IMR-90 (cell line): ENCODE results near the gene RBM8A. TPM values are rescaled to one million over a fixed set of nuclear protein-coding genes. Genes with fewer than 3 reads are reported as not detected.

Source experiments
- ATAC-seq: fragments of 200-7000 bp; cut with Tn5 transposase; 2 replicates; pipeline ENCODE4 v1.9.1; 2020; ENCODE audit warnings: low read depth, mild to moderate bottlenecking, moderate library complexity
- BruUV-seq: library from RNA; stranded (reverse); fragments of 400-500 nt; replicated peaks from 2 replicates; lab custom pipeline; 2021; lab: Mats Ljungman, UMichigan
- CTCF ChIA-PET: fragments of 300-600 bp; formaldehyde crosslinking; extraction: SDS; loops from one replicate; lab custom pipeline; 2021; ENCODE audit warnings: antibody characterized with exemption; lab: Yijun Ruan, JAX
- POLR2A ChIA-PET: fragments of 300-600 bp; sonication (Branson Sonifier 250); formaldehyde crosslinking; loops from one replicate; lab custom pipeline; 2022; ENCODE audit warnings: antibody characterized with exemption; ENCODE audit not compliant: unreplicated experiment; lab: Charles Lee
- DNase-seq: peaks from one replicate; pipeline ENCODE4 v3.0.0; 2013
- H2AFZ ChIP-seq: replicated peaks from 2 replicates; pipeline ENCODE3; 2013; ENCODE audit warnings: low read length, mild to moderate bottlenecking; ENCODE audit not compliant: poor library complexity
- H2AK5ac ChIP-seq: 2 replicates; pipeline ENCODE4 v1.6.1; 2013; ENCODE audit warnings: low read depth, low read length, inconsistent platforms
- H2AK9ac ChIP-seq: replicated peaks from 2 replicates; pipeline ENCODE3; 2013; ENCODE audit warnings: mild to moderate bottlenecking, low read depth, low read length, moderate library complexity; ENCODE audit not compliant: poor library complexity
- H2BK120ac ChIP-seq: 2 replicates; pipeline ENCODE4 v1.6.1; 2013; ENCODE audit warnings: low read depth, low read length, inconsistent platforms
- H2BK15ac ChIP-seq: 3 replicates; pipeline ENCODE4 v1.6.1; 2013; ENCODE audit warnings: low read depth, low read length, inconsistent platforms
- H2BK20ac ChIP-seq: 2 replicates; pipeline ENCODE4 v1.6.1; 2013; ENCODE audit warnings: low read depth, mild to moderate bottlenecking, inconsistent platforms, low read length, moderate library complexity
- H2BK5ac ChIP-seq: 2 replicates; pipeline ENCODE4 v1.6.1; 2013; ENCODE audit warnings: mild to moderate bottlenecking, low read depth, low read length, inconsistent platforms; ENCODE audit not compliant: poor library complexity, severe bottlenecking
- H3K14ac ChIP-seq: replicated peaks from 2 replicates; pipeline ENCODE4 v1.6.1; 2013; ENCODE audit warnings: low read depth, low read length, inconsistent platforms
- H3K18ac ChIP-seq: 2 replicates; pipeline ENCODE4 v1.6.1; 2013; ENCODE audit warnings: low read depth, low read length, control low read depth
- H3K23ac ChIP-seq: 2 replicates; pipeline ENCODE4 v1.6.1; 2013; ENCODE audit warnings: low read depth, low read length, inconsistent platforms
- H3K27ac ChIP-seq: 2 replicates; pipeline ENCODE4 v1.5.1; 2013; ENCODE audit warnings: mild to moderate bottlenecking, control low read depth, low read length; ENCODE audit not compliant: insufficient read depth
- H3K27me3 ChIP-seq: 2 replicates; pipeline ENCODE4 v1.6.1; 2013; ENCODE audit warnings: low read length; ENCODE audit not compliant: control insufficient read depth, insufficient read depth
- H3K36me3 ChIP-seq: 2 replicates; pipeline ENCODE4 v1.6.1; 2013; ENCODE audit warnings: low read length, mixed read lengths; ENCODE audit not compliant: control insufficient read depth, insufficient read depth
- H3K4ac ChIP-seq: 2 replicates; pipeline ENCODE4 v1.6.1; 2013; ENCODE audit warnings: low read depth, low read length, inconsistent platforms
- H3K4me1 ChIP-seq: 2 replicates; pipeline ENCODE4 v1.6.1; 2013; ENCODE audit warnings: low read length, mixed read lengths; ENCODE audit not compliant: control insufficient read depth, insufficient read depth
- H3K4me2 ChIP-seq: 2 replicates; pipeline ENCODE4 v1.6.1; 2013; ENCODE audit warnings: low read depth, mild to moderate bottlenecking, control low read depth, low read length, moderate library complexity
- H3K4me3 ChIP-seq: 2 replicates; pipeline ENCODE4 v1.5.1; 2013; ENCODE audit warnings: low read depth, mild to moderate bottlenecking, control low read depth, low read length, moderate library complexity; ENCODE audit not compliant: insufficient read depth
- H3K56ac ChIP-seq: 2 replicates; pipeline ENCODE4 v1.6.1; 2013; ENCODE audit warnings: low read length, inconsistent platforms; ENCODE audit not compliant: insufficient read depth; ENCODE audit errors: extremely low read depth
- H3K79me1 ChIP-seq, 2 experiments: 2 replicates each; pipeline ENCODE4 v1.6.1; 2013; ENCODE audit warnings: low read length in 2 of 2, inconsistent platforms in 1 of 2, low read depth in 1 of 2
- H3K9ac ChIP-seq: 2 replicates; pipeline ENCODE4 v1.6.1; 2013; ENCODE audit warnings: low read depth, low read length, control low read depth
- H3K9me1 ChIP-seq: 2 replicates; pipeline ENCODE4 v1.6.1; 2013; ENCODE audit warnings: low read length, inconsistent platforms; ENCODE audit not compliant: insufficient read depth
- H3K9me3 ChIP-seq: 2 replicates; pipeline ENCODE4 v1.6.1; 2013; ENCODE audit warnings: low read length; ENCODE audit not compliant: control insufficient read depth, insufficient read depth
- H4K20me1 ChIP-seq: 2 replicates; pipeline ENCODE4 v1.6.1; 2013; ENCODE audit warnings: low read length, inconsistent platforms; ENCODE audit not compliant: insufficient read depth
- H4K5ac ChIP-seq: 2 replicates; pipeline ENCODE4 v1.6.1; 2013; ENCODE audit warnings: mild to moderate bottlenecking, low read depth, low read length, control low read depth
- H4K8ac ChIP-seq, 2 experiments: 2 replicates each; pipeline ENCODE4 v1.6.1; 2013; ENCODE audit warnings: low read depth in 2 of 2, low read length in 2 of 2, control low read depth in 1 of 2, inconsistent platforms in 1 of 2
- H4K91ac ChIP-seq: 2 replicates; pipeline ENCODE4 v1.6.1; 2013; ENCODE audit warnings: low read depth, low read length, inconsistent platforms; ENCODE audit not compliant: insufficient read depth
- RAD21 ChIP-seq: IDR thresholded peaks from 2 replicates; pipeline ENCODE4 v1.6.1; 2012; ENCODE audit warnings: low read length, improper control_type of control experiment
- WGBS, 2 experiments: methylation state at CpG; one replicate each; pipeline versions ENCODE4 v1.1.5 to v1.1.7; 2013; ENCODE audit warnings: missing lambda C conversion rate in 2 of 2; ENCODE audit not compliant: insufficient read length in 1 of 2; ENCODE audit errors: extremely low coverage in 2 of 2; 5-methylcytosine and 5-hydroxymethylcytosine counted together
- dilution Hi-C: fragments of 300-500 bp; cut with HindIII; formaldehyde crosslinking; loops from one replicate; pipeline ENCODE4 v1.14.3; 2018; ENCODE audit warnings: low sequenced_read_pairs; ENCODE audit not compliant: unreplicated experiment
- in situ Hi-C: fragments of 300-500 bp; cut with MboI; formaldehyde crosslinking; loops from 3 replicates; pipeline ENCODE4 v1.14.3; 2019; ENCODE audit warnings: low sequenced_read_pairs, inconsistent platforms, mixed read lengths
- intact Hi-C: fragments of 100-400 bp; cut with micrococcal nuclease; formaldehyde crosslinking; loops from 2 replicates; pipeline ENCODE4 v1.10.0; 2022
- polyA plus RNA-seq, 3 experiments: library from polyadenylated mRNA; depleted of rRNA; stranded (reverse); fragments of >200 nt; gene quantifications; 2 replicates each; pipeline ENCODE4 v1.2.3, GENCODE V29; 2012; ENCODE audit warnings: low replicate concordance in 1 of 3
- total RNA-seq: library from RNA; depleted of rRNA; stranded (reverse); fragments of >200 nt; gene quantifications from 2 replicates; pipeline ENCODE4 v1.2.3, GENCODE V29; 2012

Gene RBM8A
- total and polyA plus RNA-seq, 2 of the 4 experiments (the other 2 are of a cell fraction) = 94.1 to 251 TPM

- Histone ChIP-seq H3K23ac (no peak overlapping the region), H3K9me3 (no peaks in the 10 kb centered on the region), H2BK5ac (no peak overlapping the region), H4K91ac (no peak overlapping the region), H4K5ac (no peak overlapping the region), H3K4ac (no peak overlapping the region), H3K79me1 (peaks cover 0 to 8% of the 10 kb centered on the region in 2 experiments; a peak in 3 of 4 replicates), H2BK15ac (no peak overlapping the region), H2AK9ac (no peak overlapping the region), H3K18ac (no peak overlapping the region), H3K9ac (no peak overlapping the region), H2BK20ac (no peak overlapping the region), H3K4me3 (no peak overlapping the region), H3K56ac (no peak overlapping the region), H3K9me1 (no peaks in the 10 kb centered on the region), H3K36me3 (peaks cover 19% of the 10 kb centered on the region), H3K14ac (no peak overlapping the region), H3K4me2 (no peak overlapping the region), H4K8ac (no peak overlapping the region), H3K27me3 (no peaks in the 10 kb centered on the region), H3K27ac (no peak overlapping the region), H2AK5ac (no peak overlapping the region), H3K4me1 (0 out of 2 replicates have a peak, but pooled peaks cover 2% of the 10 kb centered on the region), H2BK120ac (no peak overlapping the region), H2AFZ (no peak overlapping the region), H4K20me1 (no peaks in the 10 kb centered on the region)
- ChIA-PET CTCF (no interaction called here), POLR2A (no interaction called here)
- ATAC-seq (no peak), DNase-seq (no peak)
- no TSS peak for BruUV-seq
- in situ Hi-C loops = no loop called here
- intact Hi-C loops = no loop called here
- WGBS, 2 experiments = no CpG with 5 or more reads among the region's 1 CpG
- dilution Hi-C loops = no loop called here
- no peak for TF ChIP-seq RAD21
These were observed 10.2 kb upstream of the RBM8A start for GRCh38 chr1:145937436-145937835.
